Gastroesophageal sphincter (tissue), 4 donors: ENCODE measurements around the gene MLLT1. TPM values are rescaled to one million over a fixed set of nuclear protein-coding genes. Genes with fewer than 3 reads are reported as not detected.

Experiments
- ATAC-seq: fragments of 150-250 bp; one replicate; pipeline ENCODE4 v1.9.1; 2016; ENCODE audit warnings: mild to moderate bottlenecking, moderate library complexity
- H3K27ac ChIP-seq, 4 donors: fragments of 200-600 bp; sonication (generic) in 3 of 4; 1 replicate in 3 of 4; 2 replicates in 1 of 4; pipeline ENCODE4 v1.5.1; 2016 to 2019
- H3K27me3 ChIP-seq: fragments of 200-600 bp; sonication (generic); one replicate; pipeline ENCODE4 v1.5.1; 2019
- H3K36me3 ChIP-seq, 2 donors: fragments of 200-600 bp; sonication (generic); one replicate each; pipeline ENCODE4 v1.5.1; 2019; ENCODE audit warnings: control low read depth in 1 of 2
- H3K4me1 ChIP-seq, 3 donors: fragments of 200-600 bp; sonication (generic); 1 replicate in 2 of 3; 2 replicates in 1 of 3; pipeline ENCODE4 v1.5.1; 2016 to 2019; ENCODE audit warnings: control low read depth in 2 of 3
- H3K4me3 ChIP-seq, 2 donors: fragments of 200-600 bp; sonication (generic); one replicate each; pipeline ENCODE4 v1.5.1; 2019; ENCODE audit warnings: mild to moderate bottlenecking in 1 of 2, moderate library complexity in 1 of 2
- H3K9me3 ChIP-seq, 3 donors: fragments of 200-600 bp; sonication (generic); one replicate each; pipeline ENCODE4 v1.5.1; 2017 to 2019; ENCODE audit warnings: control low read depth in 2 of 3
- EP300 ChIP-seq: sonication (generic); formaldehyde crosslinking; IDR thresholded peaks from one replicate; pipeline ENCODE4 v1.6.1; 2017; ENCODE audit warnings: antibody characterized with exemption, mild to moderate bottlenecking
- POLR2A ChIP-seq, 2 donors: fragments of 450-650 bp; IDR thresholded peaks; one replicate each; pipeline ENCODE4 v1.6.1; 2017; ENCODE audit warnings: antibody characterized with exemption in 2 of 2, mild to moderate bottlenecking in 2 of 2, moderate library complexity in 1 of 2
- POLR2AphosphoS5 ChIP-seq: sonication (generic); formaldehyde crosslinking; IDR thresholded peaks from one replicate; pipeline ENCODE4 v1.6.1; 2017; ENCODE audit warnings: antibody characterized with exemption
- WGBS, 2 donors: methylation state at CpG; one replicate each; pipeline ENCODE4 v1.1.5; 2018; ENCODE audit warnings: low coverage in 1 of 2; 5-methylcytosine and 5-hydroxymethylcytosine counted together
- total RNA-seq, 4 donors: library from RNA; depleted of rRNA; stranded (reverse); fragments of >200 nt; gene quantifications; one replicate each; pipeline ENCODE4 v1.1.0, GENCODE V29; 2016
- TF ChIP-seq, protein P1 (sequence below), 4 experiments: fragments of 200-600 bp in 2 of 4; fragments of 450-650 bp in 2 of 4; sonication (generic) in 1 of 4; IDR thresholded peaks; one replicate each; pipeline ENCODE4 v1.5.1; 2017 to 2019; ENCODE audit warnings: antibody characterized with exemption in 4 of 4, mild to moderate bottlenecking in 2 of 4, moderate library complexity in 2 of 4

The MLLT1 gene
- total RNA-seq, 4 donors from 2014 or later: 21.4 to 42.5 (median 23.8) TPM

DNA sequence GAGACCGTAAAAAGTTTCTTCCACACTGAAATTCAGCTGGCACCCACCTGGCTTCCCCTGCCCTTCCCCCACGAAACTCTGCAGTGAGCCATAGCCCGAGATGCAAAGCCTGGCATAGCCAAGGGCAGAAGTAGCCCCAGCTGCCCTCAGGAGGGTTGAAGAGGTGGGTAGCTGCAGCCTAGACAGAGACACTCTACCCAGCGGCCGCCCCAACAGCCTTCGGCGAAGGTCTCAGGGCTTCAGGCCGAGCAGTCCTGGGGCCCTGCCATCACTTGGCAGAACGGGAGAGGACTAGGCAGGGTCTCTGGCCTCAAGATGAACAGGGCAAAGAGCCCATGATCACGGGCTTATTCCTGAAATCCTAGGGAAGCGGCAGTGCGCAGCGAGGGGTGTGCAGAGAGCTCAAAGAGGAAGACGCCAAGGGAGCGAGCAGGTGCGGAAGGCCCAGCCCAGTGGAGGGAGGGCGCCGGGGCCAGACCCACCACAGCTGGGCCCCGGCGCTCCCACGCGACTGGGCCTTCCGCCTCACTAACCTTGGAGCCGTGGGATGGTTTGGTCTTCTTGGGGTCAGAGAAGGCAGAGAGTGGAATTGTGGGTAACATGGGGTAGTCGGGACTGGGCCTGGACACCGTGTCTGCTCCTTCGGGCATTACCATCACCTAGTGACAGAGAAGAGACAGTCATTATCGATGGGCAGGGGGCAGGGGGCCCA is 53.2 kb downstream of the MLLT1 start:
- Histone ChIP-seq H3K4me1 (peaks cover 0 to 44% (median 0%) of the 10 kb centered on the region in 3 donors), H3K27ac (no peak overlapping the region), H3K27me3 (no peaks in the 10 kb centered on the region), H3K4me3 (no peak overlapping the region), H3K9me3 (no peaks in the 10 kb centered on the region), H3K36me3 (peaks cover 0 to 77% of the 10 kb centered on the region in 2 donors)
- TF ChIP-seq, protein P1, sequence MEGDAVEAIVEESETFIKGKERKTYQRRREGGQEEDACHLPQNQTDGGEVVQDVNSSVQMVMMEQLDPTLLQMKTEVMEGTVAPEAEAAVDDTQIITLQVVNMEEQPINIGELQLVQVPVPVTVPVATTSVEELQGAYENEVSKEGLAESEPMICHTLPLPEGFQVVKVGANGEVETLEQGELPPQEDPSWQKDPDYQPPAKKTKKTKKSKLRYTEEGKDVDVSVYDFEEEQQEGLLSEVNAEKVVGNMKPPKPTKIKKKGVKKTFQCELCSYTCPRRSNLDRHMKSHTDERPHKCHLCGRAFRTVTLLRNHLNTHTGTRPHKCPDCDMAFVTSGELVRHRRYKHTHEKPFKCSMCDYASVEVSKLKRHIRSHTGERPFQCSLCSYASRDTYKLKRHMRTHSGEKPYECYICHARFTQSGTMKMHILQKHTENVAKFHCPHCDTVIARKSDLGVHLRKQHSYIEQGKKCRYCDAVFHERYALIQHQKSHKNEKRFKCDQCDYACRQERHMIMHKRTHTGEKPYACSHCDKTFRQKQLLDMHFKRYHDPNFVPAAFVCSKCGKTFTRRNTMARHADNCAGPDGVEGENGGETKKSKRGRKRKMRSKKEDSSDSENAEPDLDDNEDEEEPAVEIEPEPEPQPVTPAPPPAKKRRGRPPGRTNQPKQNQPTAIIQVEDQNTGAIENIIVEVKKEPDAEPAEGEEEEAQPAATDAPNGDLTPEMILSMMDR (IDR thresholded peaks at IDR 0.05): no peak
- TF ChIP-seq POLR2A (IDR thresholded peaks at IDR 0.05): no peak
- no peak for TF ChIP-seq EP300
- TF ChIP-seq POLR2AphosphoS5: no peak
- WGBS, 2 donors: 80 to 96% methylated on average over 1 to 15 of the region's 28 CpGs
- no peak for ATAC-seq

DNA sequence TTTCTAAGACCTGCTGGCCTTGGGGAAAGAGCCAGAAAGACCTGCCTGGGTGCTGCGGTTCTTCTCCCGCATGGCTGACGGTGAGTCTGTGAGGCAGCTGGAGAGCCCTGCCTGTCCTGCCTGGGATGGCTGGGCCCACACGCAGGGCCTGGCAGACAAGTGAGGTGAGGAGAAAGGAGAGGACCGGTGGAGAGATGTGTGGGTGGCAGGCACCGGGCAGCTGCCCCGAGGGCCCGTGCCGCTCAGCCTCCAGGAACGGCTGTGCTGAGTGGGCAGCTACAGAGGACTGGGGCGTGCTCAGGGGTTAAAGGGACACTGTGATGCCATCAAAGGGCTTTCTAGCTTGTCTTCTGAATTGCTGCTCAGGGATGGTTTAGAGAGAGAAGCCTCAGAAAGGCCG is 53.8 kb downstream of the MLLT1 start:
- Histone ChIP-seq H3K36me3 (peaks cover 0 to 83% of the 10 kb centered on the region in 2 donors), H3K27me3 (no peaks in the 10 kb centered on the region), H3K9me3 (no peaks in the 10 kb centered on the region), H3K4me1 (peaks cover 0 to 47% (median 0%) of the 10 kb centered on the region in 3 donors), H3K4me3 (no peak overlapping the region), H3K27ac (no peak overlapping the region)
- TF ChIP-seq EP300: no peak
- no peak for TF ChIP-seq POLR2A (IDR thresholded peaks at IDR 0.05)
- TF ChIP-seq, protein P1 (IDR thresholded peaks at IDR 0.05): no peak
- WGBS, 2 donors: 100% methylated on average over 3 of the region's 12 CpGs; no CpG with 5 or more reads in 1 of the 2 donors
- no peak for ATAC-seq

DNA sequence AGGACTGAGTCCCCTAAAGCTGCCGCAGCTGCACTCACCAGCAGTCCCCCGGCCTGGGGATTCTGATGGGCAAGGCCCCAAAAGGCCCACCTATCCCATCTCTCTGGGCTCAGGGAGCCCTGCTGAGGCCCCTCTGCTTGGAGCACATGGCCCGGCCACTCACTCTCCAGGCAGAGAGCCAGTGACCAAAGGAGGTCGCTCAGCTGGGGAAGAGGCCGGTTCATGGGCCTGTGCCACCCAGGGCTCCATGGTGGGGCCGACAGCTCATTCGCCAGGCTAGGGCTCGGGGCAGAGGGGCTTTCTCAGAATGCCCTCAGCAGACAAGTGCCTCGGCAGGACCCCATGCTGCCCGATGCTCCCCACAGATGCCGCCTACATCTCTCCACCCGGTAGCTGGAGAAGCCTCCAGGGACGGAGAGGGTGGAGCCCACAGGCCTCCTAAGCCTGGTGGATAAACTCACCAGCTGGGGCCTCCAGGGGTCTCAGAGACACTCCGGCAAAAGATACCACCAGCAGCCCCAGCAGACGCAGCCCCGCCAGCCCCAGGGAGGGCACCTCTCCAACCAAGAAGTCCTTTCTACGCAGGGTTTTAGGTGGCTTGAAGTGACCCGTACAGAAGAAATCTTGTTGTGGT is 54.4 kb downstream of the MLLT1 start:
- Histone ChIP-seq H3K4me1 (peaks cover 0 to 53% (median 5%) of the 10 kb centered on the region in 3 donors), H3K36me3 (peaks cover 0 to 87% of the 10 kb centered on the region in 2 donors), H3K9me3 (no peaks in the 10 kb centered on the region), H3K4me3 (no peak overlapping the region), H3K27me3 (no peaks in the 10 kb centered on the region), H3K27ac (no peak overlapping the region)
- WGBS, 2 donors: 73% methylated on average over 2 of the region's 18 CpGs; no CpG with 5 or more reads in 1 of the 2 donors
- TF ChIP-seq, protein P1 (IDR thresholded peaks at IDR 0.05): no peak
- TF ChIP-seq EP300: no peak
- no peak for TF ChIP-seq POLR2A (IDR thresholded peaks at IDR 0.05)
- TF ChIP-seq POLR2AphosphoS5: no peak
- ATAC-seq: no peak

DNA sequence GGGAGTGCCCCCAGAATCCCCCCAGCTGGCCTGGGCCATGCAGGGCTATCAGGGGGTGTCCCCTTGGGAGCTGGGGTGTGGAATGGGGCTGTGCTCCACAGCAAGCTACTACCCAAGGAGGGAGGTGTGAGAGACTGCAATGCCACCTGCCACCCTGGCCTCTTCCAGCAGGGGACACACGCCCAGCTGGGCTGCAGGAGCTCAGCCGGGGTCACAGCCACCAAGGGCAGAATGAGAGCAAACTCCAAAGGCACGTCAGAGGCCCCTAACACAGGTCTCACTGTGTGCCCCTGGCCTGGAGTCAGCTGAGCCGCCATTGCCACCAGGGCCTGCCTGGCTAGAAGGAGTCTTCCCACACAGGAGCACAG is 55.5 kb downstream of the MLLT1 start:
- Histone ChIP-seq H3K27ac (no peak overlapping the region), H3K9me3 (no peaks in the 10 kb centered on the region), H3K4me3 (no peak overlapping the region), H3K4me1 (peaks cover 0 to 61% (median 16%) of the 10 kb centered on the region in 3 donors), H3K36me3 (peaks cover 0 to 86% of the 10 kb centered on the region in 2 donors), H3K27me3 (no peaks in the 10 kb centered on the region)
- WGBS, 2 donors: 90% methylated on average over 2 of the region's 4 CpGs; no CpG with 5 or more reads in 1 of the 2 donors
- no peak for ATAC-seq
- TF ChIP-seq EP300 (no peak), POLR2AphosphoS5 (no peak), POLR2A (IDR thresholded peaks at IDR 0.05) (no peak)
- TF ChIP-seq, protein P1 (IDR thresholded peaks at IDR 0.05): no peak
